GM18951 (cell line): ENCODE data around the gene NELL1.
"Not testable (repeated sequence)": the region's sequence is repeated elsewhere in the genome, so short reads cannot be mapped to it uniquely, and the experiment has no call there.

Experiments
- POLR2A ChIP-seq: IDR thresholded peaks from 4 replicates; pipeline ENCODE4 v1.6.1; 2011; ENCODE audit warnings: mild to moderate bottlenecking; ENCODE audit not compliant: insufficient read length, insufficient read depth; ENCODE audit errors: extremely low read depth
- in situ Hi-C: fragments of 300-500 bp; cut with MboI; formaldehyde crosslinking; loops from one replicate; pipeline ENCODE4 v1.12.0; 2022; ENCODE audit warnings: low sequenced_read_pairs, mixed read lengths, inconsistent platforms; ENCODE audit not compliant: unreplicated experiment

NELL1 gene

DNA sequence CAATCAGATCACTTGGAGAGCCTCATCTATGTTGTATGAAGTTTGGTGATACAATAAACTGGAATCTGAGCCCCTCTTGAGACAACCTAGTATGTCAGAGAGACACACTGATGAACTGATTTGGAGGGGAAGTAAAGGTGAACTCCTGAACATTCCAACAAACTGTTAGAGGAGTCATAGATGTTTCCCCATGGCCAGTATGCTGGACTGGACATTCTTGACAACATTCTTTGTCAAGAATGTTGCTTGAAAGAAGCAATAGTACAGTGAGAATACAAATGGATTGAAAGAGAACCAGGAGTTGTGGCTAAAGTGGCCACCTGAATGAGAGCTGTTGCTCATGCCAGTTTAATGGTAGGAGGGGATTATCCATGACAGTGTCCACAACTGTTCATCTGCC is 588.1 kb downstream of the NELL1 start:
- TF ChIP-seq POLR2A = no peak
- in situ Hi-C loops = no loop called here

DNA sequence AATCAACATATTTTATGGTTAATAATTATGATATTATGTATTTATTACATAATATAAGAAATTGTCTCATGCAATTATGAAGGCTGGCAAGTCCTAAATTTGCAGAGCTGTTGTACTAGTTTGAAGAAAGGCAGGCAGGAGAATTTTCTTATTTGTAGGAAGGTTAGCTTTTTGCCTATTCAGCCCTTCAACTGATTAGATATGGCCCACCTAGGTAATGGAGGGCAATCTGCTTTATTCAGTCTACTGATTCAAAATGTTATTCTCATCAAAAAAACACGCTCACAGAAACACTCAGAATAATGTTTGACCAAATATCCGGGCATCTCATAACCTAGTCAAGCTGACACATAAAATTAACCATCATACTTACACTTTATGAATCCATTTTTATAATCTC is 589.0 kb downstream of the NELL1 start:
- in situ Hi-C loops = no loop called here

DNA sequence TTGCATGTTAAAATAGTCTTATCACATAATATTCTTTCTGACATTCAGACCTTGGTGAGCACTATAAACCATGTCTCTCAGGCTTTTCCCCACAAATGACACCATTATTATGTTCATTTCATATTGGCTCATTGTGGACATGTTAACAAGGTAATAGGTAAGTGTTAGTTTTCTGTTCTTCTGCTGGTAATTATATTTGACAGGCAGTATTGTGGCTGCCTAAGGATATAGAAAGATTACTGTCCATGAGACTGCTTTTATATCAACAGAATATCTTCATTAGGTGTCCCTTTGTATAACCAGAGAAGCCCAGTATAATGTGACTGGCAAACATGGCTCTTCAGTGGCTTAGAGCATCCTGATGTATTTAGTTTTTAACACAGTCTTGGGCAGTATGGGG is 590.7 kb downstream of the NELL1 start:
- in situ Hi-C loops = no loop called here
- no peak for TF ChIP-seq POLR2A

More for the DNA sequence above, 589.0 kb downstream of the NELL1 start:
- TF ChIP-seq POLR2A = no peak

DNA sequence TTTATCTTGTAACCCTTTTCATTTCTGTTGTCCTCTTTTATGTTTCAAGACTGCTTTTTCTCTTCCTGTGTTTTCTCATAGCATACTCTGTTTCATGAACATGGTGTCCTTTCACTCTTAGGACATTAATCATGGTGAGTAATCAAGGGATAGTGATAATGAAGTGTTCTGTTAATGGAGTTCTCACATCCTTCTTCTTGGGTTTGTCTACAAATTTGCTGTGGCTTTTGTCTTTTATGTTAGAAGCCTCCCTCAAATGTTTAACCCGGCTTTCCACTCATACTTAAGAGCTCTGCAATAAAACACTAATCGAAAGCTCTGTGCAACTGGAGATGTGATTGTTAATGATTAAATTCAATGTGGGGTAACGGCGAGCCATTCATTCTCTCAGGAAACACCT is 593.6 kb downstream of the NELL1 start:
- no peak for TF ChIP-seq POLR2A
- in situ Hi-C loops = no loop called here

DNA sequence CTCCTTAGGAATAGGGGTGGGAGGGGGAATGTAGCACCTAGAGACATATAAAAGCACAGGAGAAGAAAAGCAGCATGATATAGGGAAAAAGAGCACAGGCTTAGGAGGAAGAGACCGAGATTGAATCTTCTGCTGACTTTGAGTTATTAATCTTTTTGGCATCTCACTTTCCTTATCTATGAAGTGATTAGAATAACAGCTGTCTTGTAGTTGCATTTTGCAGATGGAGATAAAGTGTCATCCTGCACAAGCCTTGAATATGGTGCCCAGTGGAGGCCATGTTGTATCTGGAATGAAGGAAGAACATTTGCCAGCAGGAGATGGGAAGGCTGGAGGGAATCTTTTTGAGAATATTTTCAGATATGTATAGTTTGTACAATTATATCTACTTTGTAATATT is 594.7 kb downstream of the NELL1 start:
- no peak for TF ChIP-seq POLR2A
- in situ Hi-C loops = no loop called here

DNA sequence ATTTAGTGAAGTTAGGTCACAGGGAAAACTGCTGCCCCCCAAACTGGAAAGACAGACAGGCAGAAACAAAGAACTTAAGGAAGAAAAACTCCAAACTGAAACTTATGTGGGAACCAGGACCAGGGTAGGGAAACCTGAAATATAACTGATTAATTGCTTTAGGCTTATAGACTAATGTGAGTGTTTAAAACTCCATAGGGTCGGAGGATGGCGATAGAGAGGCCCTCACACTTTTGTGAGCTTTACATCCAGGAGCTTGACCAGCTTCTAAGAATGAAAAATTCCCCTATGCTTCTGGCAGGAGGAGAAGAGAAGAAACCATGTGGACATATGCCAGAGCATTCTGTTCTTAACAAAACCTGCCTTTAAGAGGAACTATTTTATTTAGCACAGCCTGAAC is 598.6 kb downstream of the NELL1 start:
- in situ Hi-C loops = no loop called here
- no peak for TF ChIP-seq POLR2A

DNA sequence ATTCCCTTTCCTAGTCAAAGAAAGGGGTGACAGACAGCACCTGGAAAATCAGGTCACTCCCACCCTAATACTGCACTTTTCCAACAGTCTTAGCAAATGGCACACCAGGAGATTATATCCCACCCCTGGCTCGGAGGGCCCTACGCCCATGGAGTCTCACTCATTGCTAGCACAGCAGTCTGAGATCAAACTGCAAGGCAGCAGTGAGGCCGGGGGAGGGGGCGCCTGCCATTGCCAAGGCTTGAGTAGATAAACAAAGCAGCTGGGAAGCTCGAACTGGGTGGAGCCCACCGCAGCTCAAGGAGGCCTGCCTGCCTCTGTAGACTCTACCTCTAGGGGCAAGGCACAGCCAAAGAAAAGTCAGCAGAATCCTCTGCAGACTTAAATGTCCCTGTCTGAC is 602.8 kb downstream of the NELL1 start:
- in situ Hi-C loops = not testable (repeated sequence)

DNA sequence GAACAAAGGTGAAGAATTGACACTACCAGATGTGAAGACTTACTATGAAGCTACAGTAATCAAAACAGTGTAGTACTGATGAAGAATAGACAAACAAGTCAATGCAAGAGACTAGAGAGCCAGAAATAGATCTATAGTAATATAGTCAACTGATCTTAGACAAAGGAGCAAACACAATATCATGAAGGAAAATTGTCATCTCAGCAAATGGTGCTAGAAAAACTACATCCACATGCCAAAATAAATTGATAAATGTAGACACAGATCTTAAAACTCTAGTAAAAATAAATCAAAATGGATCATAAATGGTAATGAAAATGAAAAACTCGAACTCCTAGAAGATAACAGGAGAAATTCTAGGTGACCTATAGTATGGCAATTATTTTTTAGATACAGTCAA is 609.5 kb downstream of the NELL1 start:
- TF ChIP-seq POLR2A = no peak
- in situ Hi-C loops = no loop called here

DNA sequence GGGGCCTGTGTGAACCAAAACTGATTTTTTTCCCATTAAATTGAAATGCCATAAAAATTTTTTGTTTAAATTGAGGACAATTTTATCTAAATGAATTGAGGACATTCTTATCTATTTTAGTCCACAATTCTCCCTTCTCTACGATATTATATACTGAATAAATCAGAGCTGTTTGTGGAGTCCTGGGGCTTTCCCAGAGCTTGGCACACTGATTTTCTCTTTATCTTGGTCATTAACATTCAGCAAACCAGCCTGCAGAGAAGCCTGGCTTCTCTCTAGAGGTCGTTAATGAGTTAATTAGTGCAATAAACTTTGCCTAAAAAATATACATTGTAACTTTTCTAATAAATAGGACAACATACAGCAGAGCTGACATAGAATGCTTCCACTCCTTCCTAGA is 615.7 kb downstream of the NELL1 start:
- in situ Hi-C loops = no loop called here
- TF ChIP-seq POLR2A = no peak

DNA sequence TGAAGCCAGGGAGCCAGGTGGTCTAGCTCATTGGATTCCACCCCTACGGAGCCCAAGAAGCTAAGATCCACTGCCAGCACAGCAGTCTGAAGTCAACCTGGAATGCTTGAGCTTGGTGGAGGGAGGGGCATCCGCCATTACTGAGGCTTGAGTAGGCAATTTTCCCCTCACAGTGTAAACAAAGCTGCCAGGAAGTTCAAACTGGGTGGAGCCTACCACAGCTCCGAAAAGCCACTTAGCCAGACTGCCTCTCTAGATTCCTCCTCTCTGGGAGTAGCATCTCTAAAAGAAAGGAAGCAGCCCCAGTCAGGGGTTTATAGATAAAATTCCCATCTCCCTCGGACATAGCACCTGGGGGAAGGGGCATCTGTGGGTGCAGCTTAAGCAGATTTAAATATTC is 620.3 kb downstream of the NELL1 start:
- in situ Hi-C loops = no loop called here
- TF ChIP-seq POLR2A = no peak

DNA sequence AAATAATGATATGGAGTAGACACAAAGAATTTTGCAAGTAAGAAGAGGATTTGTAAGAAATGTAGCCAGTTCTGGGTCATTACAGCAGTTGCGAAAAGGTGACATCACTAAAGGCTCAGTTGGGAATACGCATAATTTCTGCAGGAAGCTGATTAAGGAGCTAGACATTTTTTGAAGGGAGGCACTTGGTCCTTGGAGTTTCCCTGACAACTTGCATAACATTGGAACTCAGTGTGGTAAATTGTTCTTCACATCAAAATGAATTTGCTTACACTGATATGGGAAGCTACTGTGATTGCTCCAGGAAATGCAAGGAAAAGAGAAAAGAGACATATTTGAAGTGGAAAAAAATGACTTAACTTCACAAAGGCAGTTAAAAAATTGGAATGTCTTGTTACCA is 626.1 kb downstream of the NELL1 start:
- TF ChIP-seq POLR2A = no peak
- in situ Hi-C loops = no loop called here

DNA sequence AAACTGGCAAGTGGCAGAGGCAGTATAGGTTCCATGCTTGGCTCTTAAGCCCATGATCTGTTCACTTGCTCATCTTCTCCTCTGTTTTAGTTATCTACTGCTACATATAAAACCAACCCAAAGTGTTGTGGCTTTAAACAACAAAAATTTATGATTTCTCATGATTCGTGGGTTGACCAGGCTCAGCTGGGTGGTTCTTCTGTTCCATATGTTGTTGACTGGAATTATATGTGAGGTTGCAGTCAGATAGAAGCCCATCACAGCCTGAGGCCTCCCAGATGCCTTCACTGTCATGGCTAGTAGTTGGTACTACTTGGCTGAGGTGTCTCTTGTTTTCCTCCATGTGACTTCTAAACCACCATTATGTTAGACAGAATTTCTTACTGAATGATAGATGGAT is 632.6 kb downstream of the NELL1 start:
- no peak for TF ChIP-seq POLR2A
- in situ Hi-C loops = no loop called here

DNA sequence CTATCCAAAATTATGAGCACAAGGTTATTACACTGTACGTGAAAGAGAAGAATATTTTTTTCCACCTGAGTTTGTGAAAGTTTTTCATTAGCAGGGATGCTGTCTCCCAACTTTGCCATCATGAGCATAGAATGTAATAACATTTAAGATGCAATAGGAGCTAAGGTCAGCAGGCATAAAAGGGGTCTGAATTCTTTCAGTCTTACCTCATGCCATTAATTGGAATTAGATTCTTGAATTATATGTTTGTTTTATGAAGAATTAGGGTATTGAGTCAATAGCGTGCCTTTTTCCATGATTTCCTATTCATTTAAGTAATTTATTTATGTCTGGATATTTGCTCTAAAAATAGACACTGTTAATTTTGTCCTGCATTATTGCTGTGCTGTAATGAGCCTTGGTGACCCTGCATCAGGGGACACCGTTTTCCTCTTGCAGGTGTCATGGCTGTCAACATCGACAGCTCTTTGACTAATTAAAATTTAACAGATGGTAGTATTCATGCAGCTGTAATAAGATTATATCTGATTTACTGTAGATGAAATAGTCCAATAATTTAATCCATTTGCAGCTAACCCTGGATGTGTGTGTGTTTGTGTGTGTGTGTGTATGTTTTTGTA is 637.5 kb downstream of the NELL1 start:
- in situ Hi-C loops = no loop called here

DNA sequence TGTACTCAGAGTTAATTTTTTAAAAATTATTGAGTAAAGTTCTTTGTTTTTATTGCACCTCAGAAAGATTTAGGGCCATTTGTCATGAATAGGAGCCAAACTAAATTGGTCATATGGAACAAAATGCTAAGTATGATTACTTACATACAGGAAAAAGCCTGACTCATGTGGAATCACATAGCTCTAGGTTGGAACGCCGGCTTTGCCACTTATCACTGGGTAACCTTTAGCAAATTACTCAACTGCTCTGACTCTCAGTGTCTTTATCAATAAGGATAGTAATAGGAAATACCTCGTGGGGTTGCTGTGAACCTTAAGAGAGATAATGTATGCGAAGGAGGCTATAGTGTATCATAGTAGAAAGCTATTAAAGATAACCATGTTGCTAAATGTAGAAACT is 638.5 kb downstream of the NELL1 start:
- in situ Hi-C loops = no loop called here
- no peak for TF ChIP-seq POLR2A

More for the DNA sequence above, 637.5 kb downstream of the NELL1 start:
- no peak for TF ChIP-seq POLR2A

DNA sequence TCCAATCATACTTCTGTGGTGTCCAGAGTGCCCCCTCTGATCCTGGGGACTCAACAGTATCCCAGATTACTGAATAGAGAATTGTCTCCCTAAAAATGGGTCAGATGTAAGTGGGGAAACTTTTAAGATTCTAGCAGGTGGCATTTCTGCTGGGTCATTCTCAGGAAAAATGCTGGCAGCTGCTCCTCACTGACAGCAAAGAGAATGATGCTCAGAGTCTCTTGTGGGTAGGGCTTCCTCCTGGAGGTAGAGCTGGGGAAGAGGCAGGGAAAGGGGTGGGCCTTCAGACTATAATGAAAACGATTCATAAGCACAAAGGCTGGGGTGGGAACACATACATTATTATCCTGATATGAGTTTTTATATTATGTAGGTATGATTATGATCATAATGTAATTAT is 647.2 kb downstream of the NELL1 start:
- no peak for TF ChIP-seq POLR2A

More for the DNA sequence above, 647.2 kb downstream of the NELL1 start:
- in situ Hi-C loops = no loop called here
